HL-60/S4 treated with retinoic acid at 250 ng/mL for 4 days and 3 days (cell line): Measurements from ENCODE around the gene GRIK2.

ENCODE experiments used
- in situ Hi-C: fragments of 300-500 bp; cut with MboI; formaldehyde crosslinking; loops from 2 replicates; pipeline ENCODE4 v1.7.0; 2022; ENCODE audit warnings: low sequenced_read_pairs

Gene GRIK2

DNA sequence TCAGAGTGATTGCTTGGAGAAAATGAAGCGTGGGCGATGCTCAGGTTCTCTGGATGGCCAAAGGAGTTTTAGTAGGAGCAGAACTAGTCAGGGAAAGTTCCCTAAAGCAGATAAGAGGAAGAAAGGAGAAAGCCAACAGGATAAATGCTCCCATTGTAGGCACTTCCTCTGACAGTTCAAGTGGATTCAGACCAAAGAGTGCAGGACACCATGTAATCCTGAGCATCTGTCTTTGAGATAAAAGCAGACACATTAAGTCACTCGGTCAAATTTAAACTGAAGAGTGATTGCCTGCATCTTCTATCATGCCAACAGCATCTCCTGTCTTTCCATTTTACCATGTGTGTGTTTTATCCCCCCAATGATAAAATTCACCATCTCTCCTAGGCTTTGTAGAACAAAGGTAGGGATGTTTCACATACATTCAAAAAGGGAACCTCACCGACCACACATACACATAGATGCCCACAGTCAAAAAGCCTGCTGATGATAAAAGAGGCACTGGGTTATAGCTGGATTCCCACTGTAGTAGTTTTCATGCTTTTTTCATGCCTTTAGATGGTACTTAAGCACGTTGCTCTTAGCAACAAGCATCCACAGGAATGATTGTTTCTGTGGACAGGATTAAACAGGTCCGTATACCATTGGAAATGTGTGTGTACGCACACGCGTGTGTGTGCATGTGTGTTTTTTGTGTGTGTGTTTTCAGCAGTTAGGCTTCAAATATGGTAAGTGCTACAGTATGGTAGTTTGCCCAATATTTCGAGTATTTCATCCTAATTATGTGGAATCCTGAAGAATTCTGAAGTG is 7.0 kb downstream of the GRIK2 start:
- in situ Hi-C loops = no loop called here

DNA sequence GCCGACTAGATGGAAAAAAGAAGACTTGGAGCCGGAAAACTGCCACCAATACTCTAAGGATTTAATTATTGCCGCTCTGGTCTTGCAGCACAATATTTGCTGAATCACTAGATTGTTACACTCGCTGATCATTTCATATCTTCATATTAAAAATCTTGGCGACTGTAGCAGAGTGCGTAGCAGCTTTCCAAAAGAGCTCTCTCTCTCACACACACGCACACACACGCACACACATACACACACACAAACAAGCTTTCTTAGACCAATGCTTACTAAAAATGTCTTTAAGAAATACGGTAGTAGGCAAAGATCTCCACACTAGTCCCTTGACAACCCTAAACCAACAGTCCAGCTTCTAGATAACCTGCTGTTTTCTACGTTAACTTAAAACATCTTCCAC is 7.7 kb downstream of the GRIK2 start:
- in situ Hi-C loops = no loop called here

DNA sequence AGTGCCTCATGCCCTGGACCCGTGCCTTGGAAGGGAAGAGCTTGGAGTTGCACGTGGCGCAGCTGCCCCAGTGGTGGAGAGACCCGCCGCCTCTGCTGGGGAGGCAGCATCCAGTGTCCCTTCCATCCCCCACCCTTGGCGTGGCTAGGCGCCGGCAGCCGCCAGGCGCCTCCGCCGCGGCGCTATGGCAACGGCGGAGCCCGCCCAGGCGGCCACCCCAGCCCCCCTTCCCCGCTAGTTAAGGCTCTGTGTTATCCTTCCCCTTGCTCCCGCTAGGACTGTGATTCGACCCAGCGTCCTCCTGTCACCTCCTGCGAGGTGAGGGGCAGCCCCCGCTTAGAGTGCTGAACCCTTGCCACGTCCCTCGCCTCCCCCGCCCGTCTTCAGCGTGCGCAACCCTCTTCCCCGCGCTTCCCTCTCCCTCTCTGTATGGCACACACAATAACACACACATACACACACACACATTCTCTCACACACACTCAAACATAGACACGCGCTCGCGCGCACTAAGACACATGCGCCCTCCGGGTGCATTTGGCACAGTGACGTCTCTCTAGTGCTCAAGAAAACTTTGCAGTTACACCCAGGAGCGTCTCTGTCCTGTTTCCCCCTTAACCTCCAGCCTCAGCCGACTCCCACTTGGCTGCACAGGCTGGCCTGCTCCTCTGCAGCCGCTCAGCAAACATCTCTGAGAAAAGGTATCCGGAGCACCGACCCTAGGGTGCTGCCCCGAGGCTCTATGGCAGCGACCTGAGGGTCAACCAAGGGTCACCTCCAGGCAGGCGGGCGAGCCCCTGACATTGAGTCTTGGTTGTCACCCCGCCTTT is 8.5 kb downstream of the GRIK2 start:
- in situ Hi-C loops = no loop called here

DNA sequence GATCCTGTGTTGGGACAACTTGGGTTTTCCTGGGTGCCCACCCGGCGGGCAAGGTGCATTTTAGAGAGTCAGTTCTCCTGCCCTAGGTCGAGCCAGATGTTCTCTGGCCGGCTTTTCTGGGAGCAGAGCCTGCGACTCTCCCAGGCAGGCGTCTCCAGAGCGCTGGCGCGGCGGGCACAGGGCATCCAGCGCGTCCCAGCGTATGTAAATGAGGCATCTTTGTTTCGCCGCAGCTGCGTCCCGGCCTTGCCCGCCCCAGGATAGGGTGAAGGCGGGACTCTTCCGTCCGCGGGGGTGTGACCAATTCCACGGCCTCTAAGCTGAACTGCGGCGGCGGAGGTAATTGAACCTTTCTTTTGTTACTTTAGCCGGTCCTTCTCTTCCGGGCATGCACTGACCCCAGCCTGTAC is 9.1 kb downstream of the GRIK2 start:
- in situ Hi-C loops = no loop called here

DNA sequence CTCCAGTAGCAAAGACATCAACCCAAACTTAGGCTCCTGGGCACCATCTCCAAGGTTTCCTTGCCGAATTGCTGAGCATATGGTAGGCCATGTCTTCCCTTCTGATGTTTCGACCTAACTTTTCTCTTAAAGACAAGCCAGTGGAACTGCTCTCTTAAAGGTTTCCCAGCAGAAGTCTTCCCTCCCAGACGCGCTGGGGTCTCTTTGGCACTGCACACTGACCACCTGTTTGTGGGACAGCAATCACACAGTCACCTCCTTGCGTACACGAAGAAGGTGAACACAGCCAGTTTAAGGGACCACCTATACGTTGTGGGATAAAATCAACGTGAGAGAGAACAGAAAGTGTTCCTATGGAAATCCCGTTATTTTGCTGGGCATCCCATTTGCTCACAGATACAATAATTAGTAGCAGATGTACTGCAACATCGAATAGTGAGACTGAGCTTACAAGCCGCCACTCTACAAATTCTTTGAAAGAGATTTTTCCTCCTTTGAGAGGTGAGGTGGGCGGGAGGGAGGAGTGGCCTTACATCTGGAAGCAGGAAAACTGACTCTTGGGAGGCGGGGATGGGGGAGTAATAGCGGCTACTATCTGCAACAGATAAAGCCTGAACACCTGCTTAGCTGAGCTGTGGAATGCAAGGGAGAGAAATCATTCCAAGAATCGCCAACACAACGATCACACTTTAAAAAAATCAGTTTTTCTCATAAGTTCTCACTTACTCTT is 9.9 kb downstream of the GRIK2 start:
- in situ Hi-C loops = no loop called here

DNA sequence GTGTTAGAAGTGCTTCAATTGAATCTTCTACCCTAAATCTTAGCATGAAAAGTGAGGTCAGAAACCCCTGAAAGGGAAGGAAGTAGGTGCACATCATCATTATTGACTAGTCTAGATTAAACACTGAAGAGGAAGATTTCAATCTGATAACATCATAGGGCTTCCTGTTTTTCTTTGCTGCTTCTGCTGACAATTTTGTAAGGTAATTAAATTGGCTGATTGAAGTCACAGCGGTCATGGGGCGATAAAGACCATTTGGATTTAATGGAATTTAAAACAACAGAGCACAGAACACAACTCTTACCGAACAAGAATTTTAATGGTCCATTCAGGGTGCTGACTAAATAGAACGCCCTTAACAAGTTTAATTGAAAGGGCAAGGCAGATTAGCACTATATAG is 11.3 kb downstream of the GRIK2 start:
- in situ Hi-C loops = no loop called here

DNA sequence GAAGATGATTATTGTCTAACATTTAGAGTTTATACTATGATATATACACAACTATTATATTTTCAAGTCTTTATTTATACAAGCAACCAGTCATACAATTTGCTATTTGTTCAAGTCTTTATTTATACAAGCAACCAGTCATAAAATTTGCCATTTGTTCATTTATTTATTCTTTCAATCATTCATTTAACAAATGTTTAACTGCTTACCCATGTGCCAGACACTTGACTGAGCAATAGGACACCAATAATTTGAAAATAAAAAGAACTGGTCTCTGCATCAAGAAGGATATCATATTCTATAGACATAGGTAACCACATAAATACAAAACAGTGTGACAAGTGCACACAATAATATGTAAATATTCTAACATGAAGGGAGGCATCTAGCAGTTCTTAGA is 20.3 kb downstream of the GRIK2 start:
- in situ Hi-C loops = no loop called here

DNA sequence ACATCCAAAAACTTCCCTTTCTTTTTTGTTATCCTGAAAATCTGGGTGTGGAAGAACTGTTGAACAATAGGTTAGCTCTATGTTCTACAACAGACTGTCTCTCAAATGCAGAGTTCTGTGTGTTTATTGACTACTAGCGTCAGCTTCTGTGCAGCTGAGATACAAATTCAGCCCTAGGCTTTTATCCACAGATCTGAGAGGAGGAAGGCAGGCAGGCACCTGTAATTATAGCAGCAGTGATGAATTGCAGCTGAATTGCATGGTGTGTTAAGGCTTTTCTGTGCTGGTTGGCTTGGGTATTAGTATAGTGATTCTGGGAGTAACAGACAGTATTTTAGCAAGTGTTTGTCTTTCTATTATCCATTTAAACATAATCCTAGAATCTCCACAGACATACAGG is 24.4 kb downstream of the GRIK2 start:
- in situ Hi-C loops = no loop called here

DNA sequence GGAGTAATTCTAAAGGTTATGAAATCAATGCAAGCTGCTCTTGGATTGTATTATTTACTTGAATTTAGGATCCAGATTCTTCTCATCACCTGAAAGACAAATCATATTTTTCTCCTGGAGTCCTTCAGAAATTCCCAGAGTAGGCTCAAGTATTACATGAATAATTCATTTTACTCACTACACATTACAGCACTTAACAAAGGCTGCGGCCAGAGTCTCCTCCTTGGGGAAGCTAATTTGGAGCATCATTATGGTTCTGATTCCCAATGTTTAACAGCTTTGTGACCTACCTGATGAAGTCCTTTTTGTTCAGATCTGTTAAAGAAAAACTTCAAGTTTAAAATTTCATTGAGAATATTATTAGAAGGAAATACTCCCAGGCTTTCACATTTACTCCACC is 28.7 kb downstream of the GRIK2 start:
- in situ Hi-C loops = no loop called here

DNA sequence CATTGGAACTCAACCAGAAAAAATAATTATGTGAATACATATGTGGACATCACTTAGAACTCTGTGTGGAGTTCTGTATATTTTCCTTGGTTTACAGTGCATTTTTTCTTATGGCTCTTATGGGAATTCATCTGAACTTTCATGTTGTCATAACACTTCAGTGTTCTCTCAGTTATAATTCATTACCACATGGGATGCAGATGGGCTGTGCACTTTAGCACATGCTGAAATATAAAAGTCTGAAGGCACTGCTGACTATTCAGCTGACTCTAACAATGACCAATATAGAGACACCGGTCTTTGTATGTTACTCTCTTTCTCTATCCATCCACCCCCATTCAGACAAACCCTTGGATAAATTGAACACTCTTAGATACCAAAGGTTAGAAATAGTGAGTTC is 29.3 kb downstream of the GRIK2 start:
- in situ Hi-C loops = no loop called here

DNA sequence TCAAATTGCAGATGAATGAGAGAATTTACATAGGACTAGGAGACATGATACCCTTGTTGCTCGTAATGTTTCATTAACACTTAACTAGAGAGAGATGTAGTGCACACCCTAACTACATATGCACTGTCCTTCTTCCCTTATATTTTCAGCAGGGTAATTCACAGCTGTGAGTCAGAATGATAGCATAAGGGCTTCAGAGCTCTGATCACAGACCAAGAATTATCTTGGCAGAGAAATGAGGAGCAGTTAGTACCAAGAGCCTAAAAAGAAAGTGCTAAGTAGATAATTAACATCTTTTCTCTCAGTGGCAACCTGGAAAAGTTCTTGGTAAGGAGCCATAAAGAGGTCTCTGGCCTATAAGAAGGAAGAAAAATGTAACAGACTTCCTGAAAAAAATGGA is 35.8 kb downstream of the GRIK2 start:
- in situ Hi-C loops = no loop called here

DNA sequence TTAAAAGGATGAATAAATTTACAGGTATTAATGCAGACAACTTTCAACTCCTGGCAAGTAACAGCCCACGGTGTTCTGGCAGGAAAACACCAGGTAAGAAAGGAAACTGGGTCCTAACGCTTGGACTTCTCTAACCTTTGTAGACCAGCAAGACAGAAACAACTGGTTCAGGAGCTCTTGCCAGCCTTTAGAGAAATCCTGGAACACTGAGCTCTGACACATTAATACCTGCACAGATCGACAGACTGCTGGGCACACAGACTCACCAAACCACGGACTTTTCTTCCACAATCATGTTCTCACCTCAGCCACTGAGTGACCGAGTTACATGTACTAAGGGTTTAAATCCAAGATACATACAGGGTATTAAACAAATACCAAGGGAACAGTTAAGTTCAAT is 36.3 kb downstream of the GRIK2 start:
- in situ Hi-C loops = no loop called here

DNA sequence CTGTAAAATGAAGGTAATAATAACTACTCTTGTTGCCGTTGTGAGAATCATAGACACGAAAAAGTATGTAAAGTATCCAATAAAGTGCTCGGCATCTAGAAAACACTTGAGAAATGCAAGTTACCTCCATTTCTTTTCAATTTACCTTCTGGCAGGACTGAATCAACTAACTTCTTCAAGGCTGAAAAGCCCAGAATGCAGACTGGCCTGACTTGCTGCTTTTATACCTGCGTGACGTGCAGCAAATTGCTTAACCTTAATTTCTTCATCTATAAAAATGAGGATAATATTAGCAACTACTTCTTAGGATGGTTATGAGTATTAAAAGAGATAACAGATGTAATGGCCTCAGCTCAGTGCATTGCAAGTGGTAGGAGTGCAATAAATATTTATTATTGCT is 39.6 kb downstream of the GRIK2 start:
- in situ Hi-C loops = no loop called here

DNA sequence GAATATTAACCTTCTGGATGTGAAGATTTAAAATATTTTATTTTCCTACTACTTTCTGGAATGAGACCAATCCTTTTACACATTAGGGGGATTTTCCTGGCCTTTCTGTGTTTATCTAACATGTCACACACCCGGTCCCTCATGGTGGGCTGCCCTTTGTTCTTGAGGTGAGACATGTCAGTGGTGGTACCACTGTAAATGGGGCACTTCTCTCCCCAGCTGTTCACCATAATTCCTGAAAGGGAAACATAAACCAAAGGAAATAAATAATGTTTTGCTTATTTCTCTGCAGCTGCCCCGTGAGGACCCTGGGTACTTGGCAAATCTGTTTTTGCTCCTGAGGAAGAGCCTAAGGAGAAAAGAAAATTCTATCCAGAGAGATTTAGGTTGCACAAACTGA is 41.1 kb downstream of the GRIK2 start:
- in situ Hi-C loops = no loop called here

DNA sequence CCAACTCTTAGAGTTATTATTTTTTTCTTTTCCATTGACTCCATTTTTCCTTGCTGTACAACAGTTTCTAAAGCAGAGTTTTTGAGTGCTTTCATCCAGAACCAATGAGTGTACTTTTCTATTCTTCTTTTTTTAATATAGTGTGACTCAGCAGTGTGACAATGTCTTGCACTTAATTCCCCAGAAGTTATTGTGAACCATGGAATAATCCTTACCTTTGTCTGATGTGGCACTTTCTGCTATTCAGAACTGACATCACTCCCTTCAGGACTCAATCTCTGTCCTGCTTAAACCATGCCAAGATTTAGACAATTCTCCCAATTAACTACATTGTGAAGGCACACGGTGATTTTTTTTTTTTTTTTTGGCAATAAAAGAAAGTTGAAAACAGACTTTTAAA is 41.5 kb downstream of the GRIK2 start:
- in situ Hi-C loops = no loop called here

DNA sequence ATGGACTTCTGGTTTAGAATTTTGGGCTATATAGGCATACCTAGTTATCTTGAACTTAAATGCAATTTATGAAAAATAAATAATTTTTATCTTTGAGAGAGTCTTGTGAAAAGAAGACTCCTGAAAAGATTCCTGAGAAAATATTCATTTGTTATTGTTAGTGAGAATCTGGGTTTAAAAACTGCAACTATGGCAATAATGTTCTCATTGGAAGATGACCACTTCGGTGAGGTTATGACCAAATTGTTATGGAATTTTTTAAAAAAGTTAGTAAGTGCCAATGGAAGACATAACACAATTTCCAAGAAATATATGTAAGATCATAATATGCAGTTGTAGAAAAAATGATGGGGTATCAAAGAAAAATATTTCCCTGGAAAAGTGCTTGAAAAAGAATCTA is 46.3 kb downstream of the GRIK2 start:
- in situ Hi-C loops = no loop called here

DNA sequence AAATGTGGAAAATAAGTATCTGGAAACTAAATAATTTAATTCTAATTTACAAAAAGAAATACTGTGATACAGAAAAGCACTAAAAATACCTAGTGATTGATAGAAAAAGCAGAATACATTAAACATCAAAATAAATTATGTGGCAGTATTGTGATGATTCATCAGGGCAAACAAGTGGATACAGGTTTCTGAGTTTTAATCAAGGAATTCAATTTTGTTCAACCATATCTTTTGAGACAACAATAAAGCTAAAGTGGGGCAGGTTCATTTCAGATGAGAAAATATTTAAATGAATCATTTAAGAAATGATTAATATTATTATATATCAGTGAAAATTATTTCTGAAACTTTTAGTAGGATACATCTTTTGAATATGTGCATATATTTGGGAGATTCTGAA is 49.8 kb downstream of the GRIK2 start:
- in situ Hi-C loops = no loop called here

DNA sequence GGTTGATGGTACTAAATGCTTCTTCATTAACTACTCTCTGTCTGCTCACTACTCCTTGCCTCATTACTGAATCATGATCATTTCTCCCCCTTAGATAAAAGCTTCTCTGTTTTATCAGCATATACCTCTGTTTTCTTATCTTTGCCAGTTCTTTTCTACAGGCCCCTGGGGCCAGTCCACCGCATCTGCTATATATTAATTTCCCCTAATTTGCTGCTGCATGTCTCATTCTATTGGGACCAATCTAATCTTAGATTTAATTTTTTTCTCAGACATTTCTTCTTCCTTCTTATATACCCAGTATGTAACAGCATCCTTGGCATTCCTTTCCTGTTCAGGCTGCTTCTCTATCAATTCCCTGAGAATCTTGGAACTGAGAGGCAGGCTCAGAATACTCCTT is 51.2 kb downstream of the GRIK2 start:
- in situ Hi-C loops = no loop called here

DNA sequence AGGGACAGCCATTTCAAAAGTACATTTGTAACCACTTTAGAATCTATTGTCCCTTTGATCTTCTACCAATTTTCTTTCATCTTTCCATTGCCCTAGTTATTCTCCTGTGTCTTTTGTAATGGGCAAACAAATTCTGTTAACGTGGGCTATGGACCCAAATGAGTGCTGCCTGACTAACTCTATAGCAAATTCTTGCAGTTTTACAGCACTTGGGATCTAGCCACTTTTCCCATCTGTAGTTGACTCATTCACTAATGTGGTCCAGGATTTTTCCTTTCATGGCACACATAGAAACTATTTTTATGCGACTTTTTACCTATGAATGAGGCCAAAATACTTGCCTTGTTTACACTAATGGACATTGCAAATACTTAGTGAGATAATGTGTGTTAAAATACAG is 52.0 kb downstream of the GRIK2 start:
- in situ Hi-C loops = no loop called here

DNA sequence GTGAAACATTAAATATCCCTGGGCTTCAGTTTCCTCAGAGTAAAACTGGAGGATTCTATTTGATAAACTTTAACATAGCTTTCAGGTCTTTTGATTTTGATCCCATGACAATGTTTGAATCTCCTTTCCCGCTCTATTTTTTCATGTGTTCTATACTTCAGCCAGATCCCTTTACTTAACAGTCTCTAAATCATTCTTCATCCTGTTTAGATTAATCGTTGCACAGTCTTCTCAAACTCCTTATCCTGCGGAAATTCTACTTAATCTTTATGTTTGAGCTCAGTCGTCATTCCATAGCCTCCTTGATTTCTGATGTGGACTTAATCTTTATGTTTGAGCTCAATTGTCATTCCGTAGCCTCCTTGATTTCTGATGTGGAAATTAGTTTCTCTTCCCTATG is 57.4 kb downstream of the GRIK2 start:
- in situ Hi-C loops = no loop called here

DNA sequence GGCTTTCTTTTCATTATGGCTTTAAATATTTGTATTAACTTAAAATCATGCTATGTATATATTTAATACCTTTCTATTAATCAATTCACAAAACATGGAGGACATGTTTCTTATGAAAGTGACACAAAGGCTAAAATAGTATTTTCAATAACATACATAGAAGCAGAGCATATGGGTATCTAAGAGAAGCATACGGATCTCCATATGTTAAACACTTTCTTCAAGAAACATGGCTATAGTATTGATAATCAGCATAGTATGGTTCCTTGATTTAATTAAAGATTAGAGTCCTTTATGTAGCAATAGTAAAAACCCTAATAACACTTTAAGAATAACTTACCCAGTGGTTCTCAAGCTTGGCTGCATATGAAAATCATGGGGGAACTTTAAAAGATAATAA is 58.5 kb downstream of the GRIK2 start:
- in situ Hi-C loops = no loop called here

DNA sequence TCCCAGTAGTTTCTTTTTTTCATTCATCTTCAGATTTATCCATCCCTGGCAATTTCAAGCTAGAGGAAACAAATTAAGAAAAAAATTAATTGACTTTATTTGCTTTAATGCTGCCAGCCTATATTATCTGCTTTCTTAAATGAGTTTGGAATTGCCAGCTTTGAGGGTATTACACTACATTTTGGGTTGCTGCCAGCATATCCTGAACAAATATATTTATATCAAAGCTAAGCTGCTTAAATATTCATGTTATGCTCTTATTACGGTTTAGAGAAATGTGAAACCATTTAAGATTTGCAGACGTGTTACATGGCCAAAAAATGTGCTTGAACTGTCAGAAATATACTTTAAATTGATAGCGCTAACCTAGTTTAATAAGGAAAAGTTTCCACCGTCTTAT is 59.7 kb downstream of the GRIK2 start:
- in situ Hi-C loops = no loop called here
